Hepatic stellate cell (primary cell): ENCODE results near the gene OST4.
"Not testable (repeated sequence)": the region's sequence is repeated elsewhere in the genome, so short reads cannot be mapped to it uniquely, and the experiment has no call there.

Experiments used
- DNase-seq: peaks from one replicate; pipeline ENCODE4 v3.0.0; 2011; ENCODE audit warnings: low spot score

The OST4 gene

DNA sequence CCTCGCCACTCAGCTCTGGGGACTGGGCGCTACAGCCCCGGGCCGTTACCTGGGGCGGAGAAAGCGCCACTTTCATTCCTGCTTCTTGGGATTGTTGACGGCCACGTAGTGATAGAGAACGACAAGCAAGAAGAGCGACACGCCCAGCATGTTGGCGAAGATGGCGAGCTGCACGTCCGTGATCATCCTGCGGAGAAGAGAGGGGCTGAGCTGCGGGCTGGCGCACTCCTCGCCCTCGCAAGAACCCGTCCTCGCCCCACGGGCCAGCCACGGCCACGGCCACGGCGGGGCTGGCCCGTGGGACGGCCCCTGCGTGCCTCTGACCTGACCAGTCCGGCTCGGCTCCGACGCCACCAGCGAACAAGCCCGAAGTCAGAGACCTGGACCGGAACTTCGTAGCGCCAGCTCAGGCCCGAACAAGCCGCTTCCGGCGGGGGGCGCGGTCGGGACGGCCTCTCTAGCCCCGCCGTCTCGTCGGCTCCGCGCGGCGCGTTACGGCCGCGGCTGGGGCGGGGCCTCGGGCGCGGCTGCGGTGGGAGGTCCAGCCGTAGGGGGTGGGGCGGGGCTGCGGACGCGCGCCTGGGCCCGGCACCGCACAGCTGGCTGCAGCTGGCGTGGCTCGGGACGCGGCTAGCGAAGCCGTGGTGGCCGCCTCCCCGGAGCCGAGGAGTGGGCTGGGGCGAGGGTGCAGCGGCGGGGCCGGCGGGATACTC, at the start of gene OST4:
OST4 (minus strand) TSS at position 378 of the 713 bp plus-strand sequence.
- DNase-seq = peak; percentile 93

DNA sequence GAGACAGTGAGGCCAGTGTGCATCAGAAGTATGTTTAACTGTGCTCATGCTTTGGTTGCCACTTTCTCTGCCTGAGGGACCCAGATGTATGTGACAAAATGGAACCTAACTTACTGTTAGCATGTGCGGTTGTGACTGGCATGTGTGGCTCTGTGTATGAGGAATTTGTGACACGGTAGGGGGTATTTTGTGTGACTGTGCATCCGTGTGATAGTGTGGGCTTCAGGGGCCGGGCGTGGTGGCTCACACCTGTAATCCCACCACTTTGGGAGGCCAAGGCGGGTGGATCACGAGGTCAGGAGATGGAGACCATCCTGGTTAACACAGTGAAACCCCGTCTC, 47.8 kb upstream of the OST4 start:
- DNase-seq = not testable (repeated sequence)

DNA sequence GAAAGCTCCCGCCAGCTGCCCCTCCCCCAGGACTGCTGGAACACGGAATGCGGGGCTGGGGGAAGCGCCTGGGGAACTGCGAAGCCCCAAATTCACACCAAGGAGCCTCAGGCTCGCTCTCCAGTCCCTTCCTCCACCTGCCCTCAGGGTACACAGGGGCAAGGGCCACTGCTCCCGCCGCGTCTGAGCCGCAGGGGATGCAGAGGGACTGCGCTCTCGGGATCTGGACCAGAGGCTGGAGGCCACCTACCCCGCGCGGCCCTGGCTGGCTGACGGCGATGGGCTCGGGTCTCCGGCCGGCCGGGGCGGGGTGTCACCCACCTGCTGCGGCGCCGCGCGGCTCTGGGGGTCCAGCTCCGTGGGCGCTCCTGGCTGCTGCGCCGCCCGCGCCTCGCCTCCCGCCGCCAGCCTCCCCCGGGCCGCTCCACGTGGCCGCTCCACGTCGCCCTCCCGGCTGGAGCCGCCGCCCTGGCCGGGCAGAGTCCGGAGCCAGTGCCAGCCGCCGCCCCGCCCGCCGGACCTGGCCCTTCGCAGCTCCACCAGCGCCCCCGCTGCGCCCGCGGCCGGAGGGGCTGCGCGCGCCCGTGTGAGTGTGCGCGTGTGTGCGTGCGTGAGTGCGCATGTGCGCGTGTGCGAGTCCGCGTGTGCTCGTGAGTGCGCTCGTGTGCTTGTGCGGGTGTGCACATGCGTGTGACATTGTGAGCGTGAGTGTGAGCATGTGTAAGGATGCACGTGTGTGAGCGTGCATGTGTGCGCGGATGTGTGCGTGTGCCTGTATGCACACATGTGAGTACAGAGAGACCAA, 47.3 kb upstream of the OST4 start, which contains the start of gene CGREF1:
CGREF1 (minus strand) TSS at position 604 of the 805 bp plus-strand sequence. CDS start 14,762 bp downstream, outside the sequence.
- DNase-seq = peak; percentile 35

DNA sequence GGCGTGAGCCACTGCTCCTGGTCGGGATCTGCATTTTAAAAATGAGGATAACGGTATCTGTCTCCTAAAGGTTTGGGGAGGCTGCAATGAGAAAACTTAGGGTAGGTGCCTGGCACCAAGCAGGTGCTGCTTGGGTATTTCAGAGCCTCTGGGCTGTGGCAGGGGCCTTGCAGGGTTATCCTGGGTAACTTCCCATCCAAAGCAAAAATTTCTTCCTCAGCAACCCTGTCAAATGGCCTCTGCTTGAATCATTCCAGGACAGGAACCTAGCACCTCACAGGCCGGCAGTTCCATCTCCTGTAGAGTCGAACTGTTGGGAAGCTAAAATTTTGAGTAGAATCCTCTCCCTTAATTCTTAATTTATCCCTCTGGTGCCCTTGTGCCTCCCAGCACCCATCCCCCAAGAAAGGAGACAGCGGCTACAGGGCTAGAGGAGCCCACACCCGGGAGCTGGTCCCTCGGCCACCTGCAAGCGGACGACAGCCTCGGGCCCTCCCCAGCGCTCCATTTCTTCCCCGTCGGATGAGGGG, 46.6 kb upstream of the OST4 start:
- DNase-seq = no peak

DNA sequence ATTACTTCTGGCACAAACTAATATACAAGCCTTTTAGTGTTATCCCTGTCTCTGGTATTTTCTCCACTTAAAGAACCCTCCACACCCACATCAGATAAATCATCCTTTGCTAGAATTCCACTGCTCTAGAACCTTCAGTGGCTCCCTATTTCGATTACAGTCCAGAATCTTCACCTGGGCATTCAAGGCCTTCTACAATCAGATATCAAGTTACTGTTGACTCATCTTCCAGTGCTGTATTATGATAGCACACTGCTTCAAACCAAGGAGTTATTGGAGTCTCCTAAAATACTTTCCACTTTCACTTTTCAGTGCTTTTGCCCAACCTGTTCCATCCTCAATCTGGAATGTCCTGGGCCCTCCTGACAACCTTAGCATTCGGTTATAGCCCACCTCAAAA, 44.1 kb upstream of the OST4 start:
- DNase-seq = no peak

DNA sequence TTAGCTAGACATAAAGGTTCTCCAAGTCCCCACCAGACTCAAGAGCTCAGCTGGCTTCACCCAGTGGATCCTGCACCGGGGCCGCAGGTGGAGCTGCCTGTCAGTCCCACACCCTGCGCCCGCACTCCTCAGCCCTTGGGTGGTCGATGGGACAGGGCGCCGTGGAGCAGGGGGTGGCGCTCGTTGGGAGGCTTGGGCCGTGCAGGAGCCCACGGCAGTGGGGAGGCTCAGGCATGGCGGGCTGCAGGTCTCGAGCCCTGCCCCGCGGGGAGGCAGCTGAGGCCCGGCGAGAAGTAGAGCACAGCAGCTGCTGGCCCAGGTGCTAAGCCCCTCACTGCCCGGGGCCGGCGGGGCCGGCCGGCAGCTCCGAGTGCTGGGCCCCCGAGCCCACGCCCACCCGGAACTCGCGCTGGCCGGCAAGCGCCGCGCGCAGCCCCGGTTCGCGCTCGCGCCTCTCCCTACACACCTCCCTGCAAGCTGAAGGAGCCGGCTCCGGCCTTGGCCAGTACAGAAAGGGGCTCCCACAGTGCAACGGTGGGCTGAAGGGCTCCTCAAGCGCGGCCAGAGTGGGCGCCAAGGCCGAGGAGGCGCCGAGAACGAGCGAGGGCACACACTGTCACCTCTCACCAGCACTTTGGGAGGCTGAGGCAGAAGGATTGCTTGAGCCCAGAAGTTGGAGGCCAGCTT, 40.1 kb upstream of the OST4 start:
- not testable (repeated sequence) for DNase-seq

DNA sequence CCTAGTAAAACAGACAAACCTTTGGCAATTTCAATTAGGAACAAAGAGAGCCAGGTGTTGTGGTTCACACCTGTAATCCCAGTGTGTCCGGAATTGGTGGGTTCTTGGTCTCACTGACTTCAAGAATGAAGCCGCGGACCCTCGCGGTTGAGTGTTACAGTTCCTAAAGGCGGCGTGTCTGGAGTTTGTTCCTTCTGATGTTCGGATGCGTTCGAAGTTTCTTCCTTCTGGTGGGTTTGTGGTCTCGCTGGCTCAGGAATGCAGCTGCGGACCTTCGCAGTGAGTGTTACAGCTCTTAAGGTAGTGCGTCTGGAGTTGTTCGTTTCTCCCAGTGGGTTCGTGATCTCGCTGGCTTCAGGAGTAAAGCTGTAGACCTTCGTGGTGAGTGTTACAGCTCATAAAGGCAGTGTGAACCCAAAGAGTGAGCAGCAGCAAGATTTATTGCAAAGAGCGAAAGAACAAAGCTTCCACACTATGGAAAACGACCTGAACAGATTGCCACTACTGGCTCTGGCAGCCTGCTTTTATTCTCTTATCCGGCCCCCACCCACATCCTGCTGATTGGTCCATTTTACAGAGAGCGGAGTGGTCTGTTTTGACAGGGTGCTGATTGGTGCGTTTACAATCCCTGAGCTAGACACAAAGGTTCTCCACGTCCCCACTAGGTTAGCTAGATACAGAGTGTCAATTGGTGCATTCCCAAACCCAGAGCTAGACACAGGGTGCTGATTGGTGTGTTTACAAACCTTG, 39.3 kb upstream of the OST4 start:
- DNase-seq = not testable (repeated sequence)

DNA sequence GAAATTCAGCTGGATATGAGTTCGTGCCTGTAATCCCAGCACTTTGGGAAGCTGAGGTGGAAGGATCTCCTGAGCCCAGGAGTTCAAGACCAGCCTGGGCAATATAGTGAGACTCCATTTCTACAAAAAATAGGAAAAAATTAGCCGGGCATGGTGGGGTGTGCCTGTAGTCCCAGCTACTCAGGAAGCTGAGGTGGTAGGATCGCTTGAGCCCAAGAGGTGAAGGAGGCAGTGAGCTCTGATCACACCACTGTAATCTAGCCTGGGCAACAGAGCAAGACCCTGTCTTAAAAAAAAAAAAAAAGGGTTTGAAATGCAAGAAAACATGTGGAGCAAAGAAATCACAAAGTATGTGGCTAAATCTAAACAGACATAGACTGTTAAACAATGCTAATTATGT, 37.6 kb upstream of the OST4 start:
- no peak for DNase-seq

DNA sequence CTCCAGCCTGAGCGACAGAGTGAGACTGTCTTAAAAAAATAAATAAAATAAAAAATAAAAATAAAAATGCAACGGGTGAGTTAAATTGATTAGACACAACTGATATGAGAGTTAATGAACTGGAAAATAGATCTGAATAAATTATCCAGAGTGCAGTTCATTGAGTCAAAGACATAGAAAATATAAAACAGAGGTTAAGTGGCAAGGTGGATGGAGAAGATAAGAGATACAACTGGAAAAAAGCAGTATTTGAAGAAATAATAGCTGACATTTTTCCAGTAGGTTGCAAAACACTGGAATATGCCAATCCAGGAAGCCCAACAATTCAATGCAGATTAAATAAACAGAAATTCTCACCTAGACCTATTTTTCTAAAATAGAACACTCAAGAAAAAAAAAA, 36.8 kb upstream of the OST4 start:
- no peak for DNase-seq

DNA sequence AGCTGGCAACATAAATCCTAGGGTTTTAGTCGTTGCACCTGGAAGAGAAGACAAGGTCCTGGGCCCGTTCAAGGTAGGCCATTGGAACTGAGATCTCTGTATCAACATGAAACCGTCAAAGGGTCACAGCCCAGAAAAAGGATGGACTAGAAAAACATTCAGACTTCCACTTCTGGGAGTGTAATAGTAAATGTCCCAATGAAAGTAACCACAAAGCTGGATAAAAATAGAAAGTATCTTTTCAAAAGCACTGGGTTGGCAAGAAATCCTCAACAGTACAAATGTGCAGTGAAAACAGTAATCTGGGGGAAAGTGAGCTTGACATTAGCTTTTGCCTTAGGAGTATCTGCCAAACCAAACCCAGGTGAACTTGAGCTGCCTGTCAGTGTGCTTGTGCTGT, 34.5 kb upstream of the OST4 start:
- no peak for DNase-seq

DNA sequence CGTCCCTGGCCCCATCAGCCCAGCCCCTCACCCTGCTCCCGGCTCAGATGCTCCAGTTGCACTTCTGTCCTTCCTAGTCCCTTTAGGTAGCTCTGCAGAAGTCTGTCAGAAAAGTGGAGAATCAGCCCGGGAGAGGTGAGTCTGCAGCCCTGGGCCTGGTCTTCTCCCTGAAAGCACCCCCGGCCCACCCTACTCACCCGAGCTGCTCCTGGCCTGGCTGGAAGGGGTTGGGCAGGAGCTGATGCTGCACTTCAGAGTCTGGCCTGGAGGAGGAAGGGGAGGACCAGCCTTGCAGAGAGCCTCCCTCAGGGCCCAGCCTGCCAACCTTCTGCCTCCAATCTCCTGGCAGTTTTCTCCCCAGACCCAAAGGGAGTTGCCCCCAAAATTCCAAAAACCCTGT, 30.9 kb upstream of the OST4 start:
- DNase-seq = no peak

DNA sequence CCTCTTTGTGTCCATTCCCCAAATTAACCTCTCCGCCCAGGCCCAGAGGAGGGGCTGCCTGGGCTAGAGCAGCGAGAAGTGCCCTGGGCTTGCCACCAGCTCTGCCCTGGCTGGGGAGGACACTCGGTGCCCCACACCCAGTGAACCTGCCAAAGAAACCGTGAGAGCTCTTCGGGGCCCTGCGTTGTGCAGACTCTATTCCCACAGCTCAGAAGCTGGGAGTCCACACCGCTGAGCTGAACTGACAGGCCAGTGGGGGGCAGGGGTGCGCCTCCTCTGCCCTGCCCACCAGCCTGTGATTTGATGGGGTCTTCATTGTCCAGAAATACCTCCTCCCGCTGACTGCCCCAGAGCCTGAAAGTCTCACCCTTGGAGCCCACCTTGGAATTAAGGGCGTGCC, 28.6 kb upstream of the OST4 start:
- no peak for DNase-seq

DNA sequence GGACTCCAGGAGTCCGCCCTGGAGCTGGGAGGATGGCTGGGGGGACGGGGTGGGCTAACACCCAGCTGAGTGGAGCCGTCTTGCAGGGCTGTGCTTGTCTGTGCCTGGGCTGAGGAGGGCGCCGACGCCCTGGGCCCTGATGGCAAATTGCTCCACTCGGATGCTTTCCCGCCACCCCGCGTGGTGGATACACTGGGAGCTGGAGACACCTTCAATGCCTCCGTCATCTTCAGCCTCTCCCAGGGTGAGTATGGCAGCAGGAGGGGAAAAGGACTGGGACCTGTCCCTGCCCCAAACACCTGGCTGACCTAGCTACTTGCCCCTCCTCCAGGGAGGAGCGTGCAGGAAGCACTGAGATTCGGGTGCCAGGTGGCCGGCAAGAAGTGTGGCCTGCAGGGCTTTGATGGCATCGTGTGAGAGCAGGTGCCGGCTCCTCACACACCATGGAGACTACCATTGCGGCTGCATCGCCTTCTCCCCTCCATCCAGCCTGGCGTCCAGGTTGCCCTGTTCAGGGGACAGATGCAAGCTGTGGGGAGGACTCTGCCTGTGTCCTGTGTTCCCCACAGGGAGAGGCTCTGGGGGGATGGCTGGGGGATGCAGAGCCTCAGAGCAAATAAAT, 28.0 kb upstream of the OST4 start:
- no peak for DNase-seq

DNA sequence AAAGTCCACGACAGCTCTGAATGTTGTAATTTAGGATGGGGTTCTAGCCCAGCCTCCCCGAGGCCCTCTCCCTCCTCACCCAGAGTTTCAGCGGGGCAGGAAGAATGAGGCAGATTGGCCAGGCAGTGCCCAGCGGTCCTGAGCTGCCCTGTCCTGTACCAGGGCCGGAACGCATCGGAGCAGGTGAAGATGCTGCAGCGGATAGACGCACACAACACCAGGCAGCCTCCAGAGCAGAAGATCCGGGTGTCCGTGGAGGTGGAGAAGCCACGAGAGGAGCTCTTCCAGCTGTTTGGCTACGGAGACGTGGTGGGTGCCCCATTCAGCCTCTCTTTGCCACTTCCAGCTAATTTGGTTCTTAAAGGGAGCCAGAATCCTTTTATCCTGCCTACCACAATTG, 25.9 kb upstream of the OST4 start:
- DNase-seq = no peak

DNA sequence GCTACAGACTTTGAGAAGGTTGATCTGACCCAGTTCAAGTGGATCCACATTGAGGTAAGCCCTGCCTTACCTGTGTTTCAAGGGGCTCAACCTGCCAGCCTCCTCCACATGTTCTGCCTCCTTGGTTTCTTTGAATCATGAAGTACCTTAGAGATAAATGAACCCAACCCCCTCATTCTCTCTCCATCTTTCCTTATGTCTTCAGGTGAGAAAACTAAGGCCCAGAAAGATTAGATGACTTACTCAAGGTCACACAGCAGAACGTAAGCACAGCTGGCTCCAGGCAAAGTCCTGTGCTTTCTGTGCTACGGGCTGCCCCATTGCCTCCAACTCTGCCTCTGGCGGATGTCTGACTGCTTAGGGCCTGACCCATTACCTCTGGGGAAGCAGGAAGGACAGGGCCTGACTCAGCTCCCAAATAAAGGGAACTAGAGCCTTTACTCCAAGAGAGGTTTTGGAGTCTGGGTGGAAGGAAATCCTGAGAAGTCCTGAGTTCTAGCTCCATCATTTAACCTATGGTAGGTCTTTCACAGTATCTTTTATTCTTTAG, 25.4 kb upstream of the OST4 start:
- no peak for DNase-seq

DNA sequence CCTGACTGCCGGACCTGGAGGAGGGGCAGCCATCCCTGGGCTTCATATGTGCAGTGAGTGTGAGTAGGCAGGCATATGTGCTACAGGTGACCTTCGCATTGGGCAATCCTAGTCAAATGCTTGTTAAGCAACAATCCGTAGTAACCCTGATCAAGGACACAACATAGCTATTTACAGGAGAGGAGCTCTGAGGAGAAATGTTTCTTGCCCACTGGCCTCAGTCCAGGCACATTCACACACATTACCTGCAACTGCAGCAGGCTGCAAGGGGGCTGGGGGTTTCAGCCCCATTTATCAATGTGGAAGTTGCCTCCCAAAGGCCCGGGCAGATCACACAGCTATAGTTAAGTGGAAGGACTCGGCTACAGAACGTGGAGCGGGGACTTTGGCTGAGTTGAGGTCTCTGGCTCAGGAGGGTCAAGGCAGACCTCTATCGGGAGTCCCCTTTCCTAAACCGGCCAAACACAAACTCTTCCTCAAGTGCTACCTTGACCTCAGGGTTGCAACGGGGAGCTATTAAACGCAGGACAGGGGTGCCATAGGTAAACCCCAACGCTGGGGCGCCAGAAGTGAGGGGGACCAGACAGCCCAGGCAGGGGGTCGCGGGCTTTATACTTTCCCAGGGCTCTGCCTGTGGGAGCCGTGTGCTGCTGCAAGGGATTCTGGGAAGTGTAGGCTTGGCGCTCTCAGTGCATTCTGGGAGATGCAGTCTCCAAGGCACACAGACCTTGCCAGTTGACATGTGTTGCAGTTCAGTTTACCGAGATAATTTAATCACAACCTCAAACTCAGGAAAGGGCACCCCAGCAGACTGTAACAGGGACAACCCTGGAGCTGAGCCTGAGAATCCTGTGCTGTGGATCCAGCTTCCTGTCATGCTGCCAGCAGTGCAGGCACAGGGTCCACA, 24.5 kb upstream of the OST4 start:
- peak; percentile 85 for DNase-seq

DNA sequence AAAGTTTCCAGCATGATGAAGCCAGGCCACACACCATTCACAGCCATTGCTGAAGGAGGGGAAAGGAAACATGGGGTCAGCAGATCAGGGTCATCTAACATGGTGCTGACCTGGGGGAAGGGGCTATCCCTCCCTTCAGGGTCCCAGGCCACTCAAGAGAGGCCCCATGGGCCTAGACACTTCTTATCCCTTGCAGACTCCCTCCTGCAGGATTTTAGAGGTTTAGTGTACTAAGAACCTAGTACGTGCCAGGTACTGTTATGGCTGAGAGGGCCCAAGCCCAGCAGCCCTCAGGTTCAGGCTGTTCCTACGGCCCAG, 23.9 kb upstream of the OST4 start:
- DNase-seq = no peak

DNA sequence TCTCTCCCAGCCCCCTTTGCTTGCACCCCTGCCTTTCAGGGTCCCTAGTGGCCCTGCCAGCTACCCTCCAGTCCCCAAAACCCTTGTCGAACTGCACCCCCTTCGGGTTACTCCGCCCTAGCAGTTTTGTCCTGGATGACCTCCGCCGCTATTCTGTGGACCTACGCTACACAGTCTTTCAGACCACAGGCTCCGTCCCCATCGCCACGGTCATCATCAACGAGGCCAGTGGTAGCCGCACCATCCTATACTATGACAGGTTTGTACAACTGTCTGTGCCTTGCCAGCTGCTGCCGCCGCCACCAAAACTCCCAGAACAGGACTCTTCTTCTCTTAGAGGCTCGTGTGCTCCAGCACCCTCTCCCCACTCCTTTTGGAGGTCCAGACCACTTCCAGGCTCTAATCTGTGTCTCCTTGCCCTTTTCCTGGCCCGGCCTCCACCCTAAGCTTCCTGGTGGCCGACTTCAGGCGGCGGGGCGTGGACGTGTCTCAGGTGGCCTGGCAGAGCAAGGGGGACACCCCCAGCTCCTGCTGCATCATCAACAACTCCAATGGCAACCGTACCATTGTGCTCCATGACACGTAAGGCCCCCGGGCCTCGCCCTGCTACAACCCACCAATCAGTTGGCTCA, 23.0 kb upstream of the OST4 start:
- no peak for DNase-seq

DNA sequence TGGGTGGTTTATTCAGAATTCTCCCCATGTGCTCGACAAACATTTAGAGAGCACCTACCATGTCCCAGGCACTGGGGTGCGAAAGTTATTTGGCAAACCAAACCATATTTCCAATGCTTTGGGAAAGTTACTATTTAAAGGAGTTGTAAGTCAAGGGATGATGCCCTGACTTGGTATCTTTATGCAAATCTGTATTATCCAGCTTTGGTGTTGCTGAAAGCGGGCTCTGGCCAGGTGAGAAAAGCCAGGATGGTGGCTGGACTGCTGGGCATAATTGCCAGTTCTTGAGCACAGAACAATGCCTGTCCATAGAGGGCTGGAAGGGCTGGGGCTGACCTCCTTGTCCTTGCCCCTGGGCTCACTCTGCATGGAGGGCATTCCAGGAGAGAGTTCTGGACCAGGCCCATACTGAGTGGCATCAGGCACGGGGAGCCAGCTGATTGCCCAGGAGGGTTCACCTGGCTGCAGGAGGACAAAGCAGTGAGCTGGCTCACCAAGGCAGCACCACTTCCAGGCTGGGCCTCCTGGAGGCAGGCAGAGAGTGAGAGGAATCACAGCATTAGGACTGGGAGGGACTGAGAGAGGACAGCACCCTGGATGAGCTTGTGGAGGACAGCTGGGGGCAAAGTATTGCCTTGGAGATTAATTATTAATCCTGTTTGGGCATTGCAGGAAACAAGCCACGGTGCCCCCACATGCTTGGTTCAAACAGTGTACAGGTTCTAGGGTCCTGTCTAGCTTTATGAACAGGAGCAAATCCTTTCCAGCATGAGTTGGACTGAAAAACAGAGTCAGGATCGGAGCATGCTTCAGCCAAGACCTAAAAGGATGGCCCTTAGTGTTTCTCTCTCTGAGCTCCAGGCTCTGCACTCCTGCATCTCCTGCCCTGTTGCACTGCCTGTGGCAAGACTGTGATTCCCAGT, 22.2 kb upstream of the OST4 start:
- no peak for DNase-seq
